Activated CD4-positive, alpha-beta memory T cell treated with anti-CD3 and anti-CD28 coated beads, Interleukin-2, amount 10 ng/mL, durations not matched to agents 7 days and 5 days (primary cell): ENCODE results near the gene TOM1L2. TPM values are rescaled to one million over a fixed set of nuclear protein-coding genes. Genes with fewer than 3 reads are reported as not detected.
A peak's percentile ranks its signal among the peaks of the same experiment; 100 is the strongest.
"Not testable (repeated sequence)": the region's sequence is repeated elsewhere in the genome, so short reads cannot be mapped to it uniquely, and the experiment has no call there.

Experiments
- CTCF ChIA-PET: fragments of 350-600 bp; sonication (Branson Sonifier 250); formaldehyde crosslinking; loops from one replicate; lab custom pipeline; 2021; ENCODE audit warnings: antibody characterized with exemption, inconsistent platforms; lab: Charles Lee
- POLR2A ChIA-PET: fragments of 350-600 bp; sonication (Branson Sonifier 250); formaldehyde crosslinking; loops from one replicate; lab custom pipeline; 2021; ENCODE audit warnings: antibody characterized with exemption; lab: Charles Lee
- DNase-seq: peaks from one replicate; pipeline ENCODE4 v3.0.0-alpha.2; 2020
- H3K27ac Mint-ChIP-seq: one replicate; pipeline ENCODE4 v1.8.0; 2021; ENCODE audit warnings: mild to moderate bottlenecking, mixed read lengths
- H3K27me3 Mint-ChIP-seq: one replicate; pipeline ENCODE4 v1.8.0; 2021; ENCODE audit warnings: mixed read lengths
- H3K36me3 Mint-ChIP-seq: one replicate; pipeline ENCODE4 v1.8.0; 2021; ENCODE audit warnings: low read depth, mixed read lengths
- H3K4me1 Mint-ChIP-seq: one replicate; pipeline ENCODE4 v1.8.0; 2021; ENCODE audit warnings: mixed read lengths
- H3K4me3 Mint-ChIP-seq: one replicate; pipeline ENCODE4 v1.8.0; 2021; ENCODE audit warnings: mild to moderate bottlenecking, mixed read lengths
- H3K9me3 Mint-ChIP-seq: one replicate; pipeline ENCODE4 v1.8.0; 2021; ENCODE audit warnings: mixed read lengths
- total RNA-seq, 2 experiments: library from RNA; stranded (reverse); gene quantifications; one replicate each; pipeline ENCODE4 v1.2.3, GENCODE V29; 2021

Gene TOM1L2
- total RNA-seq, 2 experiments from 2014 or later, result 29.3 to 30.3 TPM

DNA sequence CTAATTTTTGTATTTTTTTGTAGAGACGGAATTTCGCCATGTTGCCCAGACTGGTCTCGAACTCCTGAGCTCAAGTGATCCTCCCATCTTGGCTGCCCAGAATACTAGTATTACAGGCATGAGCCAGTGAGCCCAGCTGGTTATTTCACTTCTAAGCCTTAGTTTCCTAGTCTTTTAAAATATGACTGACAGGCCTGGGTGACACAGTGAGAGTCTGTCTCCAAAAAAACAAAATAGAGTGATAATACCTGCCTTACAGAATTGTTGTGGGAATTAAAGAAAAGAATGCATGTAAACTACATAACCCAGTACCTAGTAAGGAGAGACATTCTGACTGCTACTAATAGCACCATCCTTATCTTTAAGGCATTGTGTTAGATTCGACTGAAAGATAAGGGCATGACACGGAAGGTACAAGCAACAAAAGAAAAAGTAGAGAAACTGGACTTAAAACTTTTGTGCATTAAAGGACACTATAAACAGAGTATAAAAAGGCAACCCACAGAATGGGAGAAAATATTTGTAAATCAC lies 11.6 kb downstream of the TOM1L2 start:
- Mint-ChIP-seq H3K4me3 (peak overlapping the region; percentile 76), H3K27ac (peak overlapping the region; percentile 98), H3K36me3 (peaks cover 21% of the 10 kb centered on the region), H3K9me3 (peaks cover 2% of the 10 kb centered on the region), H3K27me3 (no peaks in the 10 kb centered on the region), H3K4me1 (peaks cover 69% of the 10 kb centered on the region)
- CTCF ChIA-PET, result interaction anchor here (2.9 to 3.4 kb wide), 2 partner anchors 12 to 73 kb away, joined by 13 to 37 read pairs; partner anchors contain the start of genes DRC3 and TOM1L2
- DNase-seq, result no peak
- POLR2A ChIA-PET, result interaction anchor here (0.6 to 6.1 kb wide), 10 partner anchors 12 to 278 kb away, joined by 3 to 102 read pairs (median 6); partner anchors contain the start of genes ALKBH5, DRC3, SREBF1 and TOM1L2

DNA sequence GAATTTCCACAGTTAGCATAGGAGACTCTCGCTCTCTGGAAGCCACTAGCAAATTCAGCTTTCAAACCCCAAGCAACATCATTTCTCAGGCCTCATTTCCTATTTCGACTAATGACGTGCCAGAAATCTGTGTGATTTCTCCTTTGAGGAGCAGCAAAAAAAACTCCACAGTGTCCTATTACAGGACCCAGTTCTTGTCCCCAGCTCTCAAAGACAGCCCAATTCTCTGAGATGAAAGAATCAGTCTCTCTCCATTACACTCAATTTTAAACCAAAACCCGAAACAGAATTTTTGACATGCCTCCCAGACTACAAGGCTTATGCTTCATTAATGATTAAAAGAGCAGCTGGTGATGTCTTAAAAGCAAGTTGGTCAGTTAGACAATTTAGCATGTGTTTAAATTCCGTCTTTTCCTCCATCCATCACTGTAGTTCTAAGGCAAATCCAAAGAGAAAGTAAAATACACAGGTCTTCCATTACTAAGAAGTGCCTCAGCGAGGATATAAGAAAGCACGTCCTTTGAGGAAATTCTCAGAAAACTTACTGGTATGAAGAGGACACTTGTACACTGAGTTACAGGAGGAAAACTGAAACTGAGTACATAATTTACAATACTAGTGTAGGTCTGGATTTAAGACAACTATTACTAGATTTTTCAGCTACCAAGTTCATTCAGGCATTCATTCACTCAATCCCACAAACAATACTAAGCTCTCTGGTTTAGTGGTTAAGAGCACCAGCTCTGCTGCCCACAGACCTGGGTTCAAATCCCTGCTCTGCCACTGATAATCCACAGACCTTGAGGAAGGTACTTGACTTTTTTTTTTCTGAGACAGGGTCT lies 12.5 kb downstream of the TOM1L2 start:
- H3K4me3 Mint-ChIP-seq, result peak overlapping the region; percentile 76
- peaks cover 66% of the 10 kb centered on the region for H3K4me1 Mint-ChIP-seq
- POLR2A ChIA-PET, result interaction anchor here (0.6 to 6.1 kb wide), 11 partner anchors 13 to 278 kb away, joined by 3 to 102 read pairs (median 5); partner anchors contain the start of genes ALKBH5, DRC3, SREBF1 and TOM1L2

DNA sequence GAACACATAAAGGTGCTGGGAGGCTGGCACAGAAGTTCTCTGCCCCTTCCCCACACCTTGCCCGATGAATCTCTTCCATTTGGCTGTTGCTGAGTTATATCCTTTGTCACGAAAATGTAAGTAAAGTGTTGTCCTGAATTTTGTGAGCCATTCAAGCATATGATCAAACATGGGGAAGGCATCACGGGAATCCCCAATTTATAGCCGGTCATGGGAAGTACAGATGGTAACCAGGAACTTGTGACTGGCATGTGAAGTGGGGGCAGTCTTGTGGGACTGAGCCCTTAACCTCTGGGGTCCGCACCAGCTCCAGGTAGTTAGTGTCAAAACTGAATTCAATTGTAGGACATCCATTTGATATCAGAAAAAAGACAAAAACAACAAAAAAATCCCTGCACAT lies 13.2 kb downstream of the TOM1L2 start:
- POLR2A ChIA-PET, result interaction anchor here (1.1 to 6.1 kb wide), 10 partner anchors 8 to 277 kb away, joined by 3 to 102 read pairs (median 7); partner anchors contain the start of genes ALKBH5, DRC3, SREBF1 and TOM1L2

More for the DNA sequence above, 12.5 kb downstream of the TOM1L2 start:
- no peaks in the 10 kb centered on the region for H3K27me3 Mint-ChIP-seq
- H3K36me3 Mint-ChIP-seq, result peaks cover 28% of the 10 kb centered on the region
- CTCF ChIA-PET, result interaction anchor here (0.7 to 3.4 kb wide), 5 partner anchors 9 to 111 kb away, joined by 3 to 37 read pairs (median 4); partner anchors contain the start of genes DRC3 and TOM1L2
- peaks cover 2% of the 10 kb centered on the region for H3K9me3 Mint-ChIP-seq
- H3K27ac Mint-ChIP-seq, result peak overlapping the region; percentile 98
- peak; percentile 46 for DNase-seq

DNA sequence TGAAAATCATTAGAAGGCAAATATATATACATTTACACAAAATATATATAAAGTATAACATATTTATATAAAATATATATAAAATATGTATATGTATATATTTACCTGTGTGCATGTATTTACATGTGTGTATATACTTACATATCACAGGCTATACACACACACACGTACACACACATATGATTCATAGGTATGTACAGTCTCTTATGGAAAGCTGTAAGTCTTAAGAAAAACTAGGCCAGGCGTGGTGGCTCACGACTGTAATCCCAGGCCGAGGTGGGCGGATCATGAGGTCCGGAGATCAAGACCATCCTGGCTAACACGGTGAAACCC lies 14.7 kb downstream of the TOM1L2 start:
- Mint-ChIP-seq H3K27ac (peak overlapping the region; percentile 98), H3K36me3 (peaks cover 29% of the 10 kb centered on the region), H3K4me1 (peaks cover 58% of the 10 kb centered on the region), H3K27me3 (no peaks in the 10 kb centered on the region), H3K4me3 (no peak overlapping the region), H3K9me3 (peaks cover 2% of the 10 kb centered on the region)
- CTCF ChIA-PET, result interaction anchor here (1.0 to 3.4 kb wide), 8 partner anchors 9 to 146 kb away, joined by 3 to 37 read pairs (median 4); partner anchors contain the start of genes DRC3 and TOM1L2
- DNase-seq, result no peak
- POLR2A ChIA-PET, result interaction anchor here (0.6 to 6.1 kb wide), 14 partner anchors 9 to 900 kb away, joined by 3 to 102 read pairs (median 4); partner anchors contain the start of genes DRC3, PRPSAP2, SREBF1 and TOM1L2

More for the DNA sequence above, 13.2 kb downstream of the TOM1L2 start:
- DNase-seq, result no peak
- H3K4me1 Mint-ChIP-seq, result peaks cover 66% of the 10 kb centered on the region
- no peaks in the 10 kb centered on the region for H3K27me3 Mint-ChIP-seq
- CTCF ChIA-PET, result interaction anchor here (1.7 to 3.4 kb wide), 6 partner anchors 10 to 74 kb away, joined by 3 to 37 read pairs (median 6); partner anchors contain the start of genes DRC3 and TOM1L2
- peaks cover 2% of the 10 kb centered on the region for H3K9me3 Mint-ChIP-seq
- H3K4me3 Mint-ChIP-seq, result peak overlapping the region; percentile 76
- H3K27ac Mint-ChIP-seq, result peak overlapping the region; percentile 98
- peaks cover 29% of the 10 kb centered on the region for H3K36me3 Mint-ChIP-seq

DNA sequence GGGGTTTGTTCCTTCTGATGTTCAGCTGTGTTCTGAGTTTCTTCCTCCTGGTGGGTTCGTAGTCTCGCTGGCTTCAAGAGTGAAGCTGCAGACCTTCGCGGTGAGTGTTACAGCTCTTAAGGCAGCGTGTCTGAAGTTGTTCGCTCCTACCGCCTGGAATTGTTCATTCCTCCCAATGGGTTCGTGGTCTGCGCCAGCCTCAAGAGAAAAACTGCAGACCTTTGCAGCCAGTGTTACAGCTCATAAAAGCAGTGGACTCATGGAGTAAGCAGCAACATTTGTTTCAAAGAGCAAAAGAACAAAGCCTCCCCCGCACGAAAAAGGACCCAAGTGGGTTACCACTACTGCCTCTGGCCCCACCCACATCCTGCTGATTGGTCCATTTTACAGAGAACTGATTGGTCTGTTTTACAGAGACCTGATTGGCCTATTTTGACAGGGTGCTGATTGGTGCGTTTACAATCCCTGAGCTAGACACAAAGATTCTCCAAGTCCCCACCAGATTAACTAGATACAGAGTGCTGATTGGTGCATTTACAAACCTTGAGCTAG lies 16.3 kb downstream of the TOM1L2 start:
- peaks cover 50% of the 10 kb centered on the region for H3K4me1 Mint-ChIP-seq
- CTCF ChIA-PET, result interaction anchor here (0.7 to 1.4 kb wide), 2 partner anchors 37 to 128 kb away, joined by 3 to 4 read pairs; no protein-coding TSS in a partner anchor

DNA sequence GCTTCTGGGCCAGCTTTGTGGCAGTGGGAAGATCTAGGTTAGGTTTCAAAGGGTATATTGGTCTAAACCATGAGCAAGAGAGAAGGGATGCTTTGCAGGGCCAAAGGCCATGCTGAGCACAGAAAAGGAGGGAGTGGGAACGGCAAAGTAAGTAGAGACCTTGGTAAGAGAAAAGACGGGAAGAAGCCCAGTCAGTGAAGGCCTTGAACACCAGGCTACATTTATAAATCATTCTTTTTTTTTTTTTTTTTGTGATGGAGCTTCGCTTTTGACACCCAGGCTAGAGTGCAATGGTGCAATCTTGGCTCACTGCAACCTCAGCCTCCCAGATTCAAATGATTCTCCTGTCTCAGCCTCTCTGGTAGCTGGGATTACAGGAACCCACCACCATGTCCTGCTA lies 18.1 kb downstream of the TOM1L2 start:
- ChIA-PET CTCF (interaction anchor here (1.0 kb wide), 1 partner anchor 79 kb away, joined by 6 read pairs; no protein-coding TSS in a partner anchor), POLR2A (no interaction called here)
- peaks cover 2% of the 10 kb centered on the region for H3K9me3 Mint-ChIP-seq
- peaks cover 32% of the 10 kb centered on the region for H3K4me1 Mint-ChIP-seq
- no peak for DNase-seq
- H3K27me3 Mint-ChIP-seq, result no peaks in the 10 kb centered on the region
- H3K4me3 Mint-ChIP-seq, result no peak overlapping the region
- H3K27ac Mint-ChIP-seq, result no peak overlapping the region
- H3K36me3 Mint-ChIP-seq, result peaks cover 23% of the 10 kb centered on the region

More for the DNA sequence above, 16.3 kb downstream of the TOM1L2 start:
- not testable (repeated sequence) for H3K9me3 Mint-ChIP-seq, DNase-seq, H3K4me3 Mint-ChIP-seq, H3K27me3 Mint-ChIP-seq
- POLR2A ChIA-PET, result interaction anchor here (1.3 to 6.1 kb wide), 4 partner anchors 10 to 120 kb away, joined by 3 to 102 read pairs (median 34); partner anchors contain the start of genes DRC3, SREBF1 and TOM1L2
- H3K36me3 Mint-ChIP-seq, result peaks cover 23% of the 10 kb centered on the region
- H3K27ac Mint-ChIP-seq, result peak overlapping the region; percentile 65

DNA sequence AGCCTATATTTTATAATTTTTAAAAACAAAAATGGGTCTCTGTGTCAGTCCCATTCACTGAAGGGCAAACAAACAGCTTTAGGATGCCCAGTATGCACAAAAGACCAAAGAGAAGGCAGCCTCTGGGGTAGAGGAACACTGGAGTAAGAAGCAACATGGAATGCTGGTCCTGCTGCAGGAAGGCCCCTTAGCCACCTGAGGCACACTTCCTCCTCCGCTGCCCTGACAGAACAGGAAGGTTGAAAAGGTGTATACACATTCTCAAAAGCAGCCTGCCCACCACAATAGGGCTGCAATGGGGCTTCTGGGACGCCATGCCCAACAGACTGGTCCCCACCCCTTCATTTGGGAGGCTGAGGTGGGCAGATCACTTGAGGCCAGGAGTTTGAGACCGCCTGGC lies 19.5 kb downstream of the TOM1L2 start:
- no peak overlapping the region for H3K4me3 Mint-ChIP-seq
- DNase-seq, result no peak

DNA sequence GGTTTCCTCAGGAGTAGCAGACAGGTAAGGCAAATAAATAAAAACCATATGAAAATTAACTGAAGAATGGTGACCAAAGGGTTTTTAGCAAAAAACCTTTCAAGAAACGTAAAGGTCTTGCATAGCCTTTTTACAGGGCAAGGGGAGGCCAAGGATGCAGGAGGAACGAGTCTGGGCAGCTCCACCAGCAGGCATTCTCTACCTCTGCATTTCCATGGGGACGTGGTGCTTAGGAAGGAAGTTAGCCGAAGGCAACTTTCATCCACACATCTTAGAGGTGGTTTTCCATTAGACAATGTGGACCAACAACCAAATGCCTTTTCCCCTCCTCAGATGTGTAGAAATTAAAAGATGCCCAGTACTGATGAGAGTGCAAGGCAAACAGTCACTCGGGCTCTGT lies 20.7 kb downstream of the TOM1L2 start:
- Mint-ChIP-seq H3K9me3 (peaks cover 2% of the 10 kb centered on the region), H3K27ac (no peak overlapping the region), H3K27me3 (no peaks in the 10 kb centered on the region), H3K4me3 (no peak overlapping the region), H3K4me1 (peaks cover 15% of the 10 kb centered on the region), H3K36me3 (peaks cover 20% of the 10 kb centered on the region)
- DNase-seq, result no peak
- ChIA-PET POLR2A (no interaction called here), CTCF (no interaction called here)

More for the DNA sequence above, 19.5 kb downstream of the TOM1L2 start:
- CTCF ChIA-PET, result no interaction called here
- Mint-ChIP-seq H3K9me3 (peaks cover 2% of the 10 kb centered on the region), H3K27me3 (no peaks in the 10 kb centered on the region), H3K27ac (no peak overlapping the region), H3K36me3 (peaks cover 23% of the 10 kb centered on the region), H3K4me1 (peaks cover 20% of the 10 kb centered on the region)
- POLR2A ChIA-PET, result no interaction called here

DNA sequence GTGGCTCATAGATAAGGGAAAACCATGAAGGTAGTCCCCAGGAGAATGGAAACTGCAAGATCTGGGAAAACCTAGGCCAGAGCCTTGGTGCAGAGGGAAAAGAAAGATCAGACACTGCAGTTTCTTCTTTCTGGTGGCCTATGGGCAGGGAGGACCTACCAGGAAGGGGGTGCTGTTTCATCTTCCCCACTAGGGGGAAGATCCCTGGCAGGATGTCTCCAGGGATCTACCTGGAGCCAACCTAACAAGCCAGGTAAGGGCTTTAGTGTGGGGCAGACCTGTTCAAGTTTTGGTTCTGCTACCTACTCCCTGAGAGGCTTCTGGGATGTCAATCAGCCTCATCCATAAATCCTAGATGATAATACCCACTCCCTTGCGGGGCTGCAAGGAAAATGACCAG lies 21.4 kb downstream of the TOM1L2 start:
- DNase-seq, result no peak
- H3K27ac Mint-ChIP-seq, result no peak overlapping the region
- H3K9me3 Mint-ChIP-seq, result no peaks in the 10 kb centered on the region
- no peaks in the 10 kb centered on the region for H3K27me3 Mint-ChIP-seq
- POLR2A ChIA-PET, result no interaction called here
- peaks cover 14% of the 10 kb centered on the region for H3K36me3 Mint-ChIP-seq
- H3K4me1 Mint-ChIP-seq, result peaks cover 9% of the 10 kb centered on the region
- no peak overlapping the region for H3K4me3 Mint-ChIP-seq
- CTCF ChIA-PET, result no interaction called here

DNA sequence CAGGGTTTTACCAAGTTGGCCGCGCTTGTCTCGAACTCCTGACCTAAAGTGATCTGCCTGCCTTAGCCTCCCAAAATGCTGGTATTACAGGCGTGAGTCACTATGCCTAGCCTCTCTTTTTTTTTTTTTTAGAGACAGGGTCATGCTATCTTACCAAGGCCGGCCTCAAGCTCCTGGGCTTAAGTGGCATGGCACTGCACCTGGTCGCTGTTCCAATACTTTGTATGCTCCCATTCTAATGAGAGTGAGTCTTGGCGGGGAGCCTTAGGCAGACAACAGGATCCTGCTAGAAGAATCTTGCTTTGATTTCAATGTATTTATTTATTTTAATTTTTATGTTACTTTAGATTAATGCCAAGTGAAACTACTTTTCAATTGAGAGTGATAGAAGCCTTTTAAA lies 21.9 kb downstream of the TOM1L2 start:
- H3K4me1 Mint-ChIP-seq, result peaks cover 7% of the 10 kb centered on the region
- no peak overlapping the region for H3K4me3 Mint-ChIP-seq
- CTCF ChIA-PET, result no interaction called here
- no peak overlapping the region for H3K27ac Mint-ChIP-seq
- DNase-seq, result no peak
- no peaks in the 10 kb centered on the region for H3K9me3 Mint-ChIP-seq
- POLR2A ChIA-PET, result no interaction called here
- H3K27me3 Mint-ChIP-seq, result no peaks in the 10 kb centered on the region
- H3K36me3 Mint-ChIP-seq, result peaks cover 9% of the 10 kb centered on the region

DNA sequence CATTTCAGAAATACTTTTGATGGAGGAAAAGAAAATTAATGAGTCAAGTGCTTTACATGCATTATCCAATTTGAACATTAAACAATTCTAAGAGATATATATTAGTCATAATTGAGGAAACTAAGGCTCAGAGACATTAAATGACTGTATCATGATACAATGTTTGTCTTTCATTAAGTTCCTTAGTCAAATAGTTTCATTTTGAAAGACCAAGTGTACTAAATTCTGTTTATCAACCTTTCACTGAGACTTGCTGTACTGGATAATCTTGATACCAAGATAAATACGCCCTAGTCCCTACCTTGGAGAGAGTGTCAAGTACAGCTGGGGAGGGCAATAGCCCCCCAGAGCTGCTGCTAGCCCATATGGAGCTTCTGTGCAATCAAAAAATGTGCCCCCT lies 24.2 kb downstream of the TOM1L2 start:
- ChIA-PET CTCF (interaction anchor here (0.6 to 2.0 kb wide), 2 partner anchors 10 to 50 kb away, joined by 3 to 8 read pairs; no protein-coding TSS in a partner anchor), POLR2A (interaction anchor here (7.7 kb wide), 1 partner anchor 10 kb away, joined by 40 read pairs; no protein-coding TSS in a partner anchor)
- no peak for DNase-seq
- no peak overlapping the region for H3K4me3 Mint-ChIP-seq
- no peaks in the 10 kb centered on the region for H3K27me3 Mint-ChIP-seq
- H3K9me3 Mint-ChIP-seq, result no peaks in the 10 kb centered on the region
- H3K4me1 Mint-ChIP-seq, result peaks cover 13% of the 10 kb centered on the region
- peaks cover 4% of the 10 kb centered on the region for H3K36me3 Mint-ChIP-seq
- H3K27ac Mint-ChIP-seq, result no peak overlapping the region

DNA sequence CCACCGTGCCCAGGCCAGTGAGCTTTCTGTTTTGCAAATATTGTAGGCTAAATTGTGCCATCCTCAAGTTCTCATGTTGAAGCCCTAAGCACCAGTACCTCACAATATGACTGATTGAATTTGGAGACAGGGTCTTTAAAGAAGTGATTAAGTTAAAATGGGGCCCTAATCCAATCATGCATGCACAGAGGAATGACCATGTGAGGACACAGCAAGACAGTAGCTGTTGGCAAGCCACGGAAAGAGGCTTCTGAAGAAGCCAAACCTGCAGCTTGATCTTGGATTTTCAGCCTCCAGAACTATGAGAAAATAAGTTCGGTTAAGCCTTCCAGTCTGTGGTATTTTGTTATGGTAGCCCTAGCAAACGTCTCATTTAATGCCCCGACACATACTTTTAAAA lies 24.9 kb downstream of the TOM1L2 start:
- Mint-ChIP-seq H3K27me3 (no peaks in the 10 kb centered on the region), H3K27ac (no peak overlapping the region), H3K4me3 (no peak overlapping the region), H3K4me1 (peaks cover 13% of the 10 kb centered on the region), H3K36me3 (peaks cover 4% of the 10 kb centered on the region), H3K9me3 (no peaks in the 10 kb centered on the region)
- ChIA-PET POLR2A (interaction anchor here (1.5 to 7.7 kb wide), 2 partner anchors 10 to 97 kb away, joined by 3 to 40 read pairs; no protein-coding TSS in a partner anchor), CTCF (interaction anchor here (2.0 kb wide), 1 partner anchor 11 kb away, joined by 8 read pairs; no protein-coding TSS in a partner anchor)
- no peak for DNase-seq
